ENCODE measurements around the gene COBL. TPM values are rescaled to one million over a fixed set of nuclear protein-coding genes. Genes with fewer than 3 reads are reported as not detected.
A peak's percentile ranks its signal among the peaks of the same experiment; 100 is the strongest.
"Not testable (repeated sequence)": the region's sequence is repeated elsewhere in the genome, so short reads cannot be mapped to it uniquely, and the experiment has no call there.

COBL gene
- total RNA-seq, 1 donor from 2014 or later = 17.0 TPM

- intact Hi-C loops (cut with DNase I) = no loop called here
- ATAC-seq = no peak
- DNase-seq (ENCODE audit: low spot score) = no peak
Observed at GRCh38 chr7:51228386-51228958, 88.1 kb downstream of the COBL start.

GRCh38 chr7:51227861-51228260, 88.7 kb downstream of the COBL start:
- DNase-seq (ENCODE audit: low spot score) = no peak
- intact Hi-C loops (cut with DNase I) = no loop called here
- ATAC-seq = no peak

GRCh38 chr7:51226916-51227535, 89.6 kb downstream of the COBL start:
- intact Hi-C loops (cut with DNase I) = no loop called here
- ATAC-seq (no peak), DNase-seq (ENCODE audit: low spot score) (no peak)

DNA sequence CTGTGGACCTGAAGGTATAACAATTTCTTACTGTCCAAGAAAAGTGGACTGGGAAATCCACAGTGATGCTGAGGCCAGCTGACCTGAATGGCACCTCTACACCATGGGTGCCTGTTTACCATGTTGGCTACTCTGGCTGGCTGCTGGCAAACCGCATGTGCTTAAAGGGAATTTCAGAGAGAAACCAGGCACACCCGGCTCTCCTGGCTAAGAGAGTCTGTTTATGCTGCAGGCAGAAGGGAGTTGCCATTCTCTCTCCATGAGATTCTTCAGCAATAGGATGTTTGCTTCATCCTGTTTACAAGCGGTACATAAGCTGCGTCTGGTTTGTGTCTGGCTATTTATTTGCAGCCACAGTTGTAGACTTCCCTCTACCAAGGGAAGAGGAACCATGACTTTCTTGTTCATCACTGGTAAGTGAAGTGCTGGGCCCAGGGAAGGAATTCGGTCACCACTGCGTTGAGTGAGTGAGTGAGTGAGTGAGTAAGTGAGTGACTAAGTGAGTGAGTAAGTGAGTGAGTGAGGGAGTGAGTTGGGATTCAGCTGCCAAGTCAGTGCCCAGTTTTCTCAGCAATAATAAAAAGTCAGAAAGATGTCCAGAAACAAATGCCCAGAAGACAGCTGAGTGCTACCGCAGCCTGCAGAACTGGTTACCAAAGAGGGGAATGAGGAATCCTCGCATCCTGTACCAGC, 90.4 kb downstream of the COBL start:
- ATAC-seq (no peak), DNase-seq (ENCODE audit: low spot score) (no peak)

DNA sequence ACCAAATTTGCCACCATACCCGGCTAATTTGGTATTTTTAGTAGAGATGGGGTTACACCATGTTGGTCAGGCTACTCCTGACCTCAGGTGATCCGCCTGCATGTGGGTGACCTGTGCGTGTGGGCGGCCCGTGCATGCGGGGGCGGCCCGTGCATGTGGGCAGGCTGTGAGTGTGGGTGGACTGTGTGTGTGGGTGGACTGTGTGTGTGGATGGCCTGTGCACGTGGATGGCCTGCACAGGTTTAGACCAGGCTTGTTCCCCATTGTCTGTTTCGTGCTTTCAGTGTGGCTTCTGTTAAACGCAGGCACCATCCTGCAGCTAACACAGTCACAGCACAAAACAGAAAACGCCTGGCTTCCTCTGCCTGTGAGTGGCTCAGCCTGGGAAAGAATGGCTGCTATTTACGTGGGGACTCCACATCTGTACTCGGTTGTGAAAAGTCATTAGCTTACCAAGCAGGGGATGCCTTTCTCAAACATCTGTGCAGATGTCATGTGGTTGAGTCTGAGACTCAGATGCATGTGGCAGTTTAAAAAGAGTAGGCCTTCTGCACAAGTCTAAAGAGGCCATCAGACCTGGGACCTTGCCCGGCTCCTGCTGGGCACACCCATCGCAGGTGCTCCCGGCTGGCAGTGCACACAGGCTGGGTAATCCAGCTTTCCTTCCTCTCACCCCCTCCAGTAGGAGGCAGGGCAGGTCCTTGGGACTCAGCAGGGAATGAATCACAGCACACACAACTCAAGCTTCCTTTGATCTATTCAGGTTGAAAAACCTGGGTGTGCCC, 91.6 kb downstream of the COBL start:
- ATAC-seq = no peak
- no peak for DNase-seq (ENCODE audit: low spot score)
- intact Hi-C loops (cut with DNase I) = no loop called here

More for the DNA sequence above, 90.4 kb downstream of the COBL start:
- intact Hi-C loops (cut with DNase I) = no loop called here

GRCh38 chr7:51223505-51223904, 93.1 kb downstream of the COBL start:
- ATAC-seq (no peak), DNase-seq (ENCODE audit: low spot score) (no peak)
- intact Hi-C loops (cut with DNase I) = no loop called here

DNA sequence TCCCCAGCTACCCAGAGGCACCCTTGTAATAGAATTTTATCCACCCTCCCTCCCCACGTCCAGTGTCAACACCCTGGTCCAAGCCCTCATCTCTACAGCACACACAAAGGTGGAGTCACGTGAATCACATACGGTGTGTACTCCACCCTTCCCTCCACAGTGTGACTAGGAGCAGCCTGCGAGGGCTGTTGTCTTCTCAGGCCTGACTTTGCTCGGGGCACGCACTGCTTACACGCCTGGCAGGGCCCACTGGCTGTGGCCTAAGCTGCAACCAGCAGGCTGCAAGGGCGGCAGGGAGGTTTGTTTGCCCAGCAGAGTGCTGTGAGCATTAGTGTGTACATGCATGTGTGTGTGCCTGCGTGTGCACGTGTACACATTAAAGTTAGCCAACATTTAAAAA, 93.7 kb downstream of the COBL start:
- intact Hi-C loops (cut with DNase I) = no loop called here
- DNase-seq (ENCODE audit: low spot score) (no peak), ATAC-seq (no peak)

GRCh38 chr7:51220226-51220625, 96.4 kb downstream of the COBL start:
- intact Hi-C loops (cut with DNase I) = no loop called here
- ATAC-seq (no peak), DNase-seq (ENCODE audit: low spot score) (no peak)

DNA sequence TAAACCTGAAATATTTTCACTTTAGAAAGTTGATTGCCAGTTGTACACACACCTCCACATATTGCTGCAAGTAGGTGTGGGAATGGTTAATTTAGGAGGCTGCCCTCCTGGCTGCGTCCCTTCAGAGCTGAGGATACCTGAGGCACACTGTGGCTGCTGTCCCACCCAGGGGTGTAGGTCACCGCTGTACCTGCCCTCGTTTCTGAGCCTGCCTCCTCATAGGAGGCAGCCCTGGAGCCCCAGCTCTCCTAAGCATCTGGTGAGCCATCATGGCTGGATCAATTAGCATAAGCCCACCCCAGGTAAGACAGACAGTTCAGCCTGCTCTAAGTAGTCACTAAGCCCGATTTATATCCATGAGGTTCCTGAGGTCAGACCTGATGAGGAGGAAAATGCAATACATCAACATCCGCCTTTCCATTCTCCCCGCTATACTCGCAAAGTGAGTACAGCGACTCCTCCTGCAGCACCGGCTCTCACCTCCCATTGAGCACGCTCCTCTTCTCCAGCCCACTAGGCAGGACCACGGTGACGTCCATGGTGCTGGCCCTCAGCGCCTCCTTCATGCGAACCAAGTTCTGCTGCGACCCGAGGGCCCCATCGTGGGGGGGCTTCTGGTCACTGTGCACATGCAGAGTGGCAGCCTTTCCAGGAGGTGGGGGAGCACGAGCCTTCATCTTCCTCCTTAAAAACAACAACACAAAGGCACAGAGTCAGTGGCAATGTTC, 97.2 kb downstream of the COBL start:
- intact Hi-C loops (cut with DNase I) = no loop called here
- DNase-seq (ENCODE audit: low spot score) (no peak), ATAC-seq (no peak)

- no peak for ATAC-seq
- intact Hi-C loops (cut with DNase I) = no loop called here
- DNase-seq (ENCODE audit: low spot score) = no peak
Observed at GRCh38 chr7:51217804-51218203, 98.8 kb downstream of the COBL start.

DNA sequence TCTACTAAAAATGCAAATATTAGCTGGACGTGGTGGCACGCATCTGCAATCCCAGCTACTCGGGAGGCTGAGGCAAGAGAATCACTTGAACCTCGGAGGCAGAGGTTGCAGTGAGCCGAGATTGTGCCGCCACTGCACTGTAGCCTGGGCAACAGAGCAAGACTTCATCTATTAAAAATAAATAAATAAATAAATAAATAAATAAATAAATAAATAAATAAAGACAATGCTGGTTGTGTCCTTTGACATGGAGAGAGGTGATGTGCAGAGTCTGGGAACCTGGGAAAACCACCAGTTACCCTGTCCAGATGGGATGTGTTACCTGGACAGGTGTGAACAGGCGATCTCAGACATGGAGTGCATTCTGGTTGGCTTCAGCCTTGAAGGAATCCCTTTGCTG, 102.5 kb downstream of the COBL start:
- no peak for ATAC-seq
- intact Hi-C loops (cut with DNase I) = no loop called here
- no peak for DNase-seq (ENCODE audit: low spot score)

DNA sequence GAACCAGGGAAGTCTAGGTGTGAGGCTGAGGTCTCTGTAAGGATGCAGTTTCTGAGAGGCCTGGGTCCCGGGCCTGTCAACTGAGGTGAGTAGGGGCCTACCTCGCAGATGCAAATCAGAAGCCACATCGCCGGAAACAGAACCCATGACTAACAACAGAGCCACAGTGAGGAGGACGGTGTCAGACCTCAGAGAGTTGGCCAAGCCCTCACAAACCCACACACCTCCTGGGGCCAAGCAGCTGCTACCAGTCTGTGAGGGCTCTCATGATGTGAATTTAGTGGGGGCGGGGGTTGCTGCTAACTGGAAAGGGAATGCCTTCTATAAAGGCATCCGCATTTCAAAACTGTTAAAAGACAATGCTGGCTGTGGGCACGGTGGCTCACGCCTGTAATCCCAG, 103.0 kb downstream of the COBL start:
- intact Hi-C loops (cut with DNase I) = no loop called here
- no peak for DNase-seq (ENCODE audit: low spot score)
- no peak for ATAC-seq

DNA sequence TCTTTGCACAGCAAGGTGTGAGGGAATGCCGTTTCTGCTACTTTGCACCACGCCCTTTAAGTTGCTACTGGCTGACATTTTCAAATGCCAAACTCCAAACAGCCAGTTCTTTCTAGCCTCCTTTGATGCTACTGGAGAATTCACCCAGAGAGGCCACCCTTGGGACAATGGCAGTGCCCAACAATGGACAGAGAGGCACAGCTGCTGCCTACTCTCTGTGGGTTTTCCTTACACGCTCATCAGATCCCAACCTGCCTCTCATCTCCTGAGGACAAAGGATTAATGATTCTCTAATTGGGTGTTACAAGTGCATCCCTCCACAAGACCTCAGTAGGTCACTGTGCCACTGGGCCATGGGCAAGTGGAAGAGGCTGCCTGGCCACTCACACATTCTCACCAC, 105.8 kb downstream of the COBL start:
- intact Hi-C loops (cut with DNase I) = no loop called here
- DNase-seq (ENCODE audit: low spot score) (no peak), ATAC-seq (no peak)

DNA sequence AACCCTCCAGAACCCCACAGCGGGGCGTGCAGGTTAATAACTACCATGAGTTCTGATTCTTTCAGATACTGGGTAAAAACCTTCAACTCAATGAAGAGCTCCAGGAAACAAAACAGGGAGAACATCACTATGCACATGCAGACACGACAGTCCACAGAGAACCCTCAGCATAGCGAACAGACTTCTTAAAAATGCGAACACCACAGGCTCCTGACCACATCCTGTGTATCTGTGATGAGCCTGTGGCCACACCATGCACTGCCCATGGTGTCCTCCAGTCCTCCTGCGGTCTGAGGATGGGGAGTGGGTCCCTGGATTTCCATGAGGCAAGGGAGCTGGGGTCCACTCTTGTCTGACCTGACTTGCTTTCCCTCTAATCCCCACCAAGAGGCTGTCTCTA, 107.2 kb downstream of the COBL start:
- intact Hi-C loops (cut with DNase I) = no loop called here
- DNase-seq (ENCODE audit: low spot score) (no peak), ATAC-seq (no peak)

GRCh38 chr7:51208125-51208524, 108.5 kb downstream of the COBL start:
- DNase-seq (ENCODE audit: low spot score); ATAC-seq; intact Hi-C loops (cut with DNase I): not testable (repeated sequence)

DNA sequence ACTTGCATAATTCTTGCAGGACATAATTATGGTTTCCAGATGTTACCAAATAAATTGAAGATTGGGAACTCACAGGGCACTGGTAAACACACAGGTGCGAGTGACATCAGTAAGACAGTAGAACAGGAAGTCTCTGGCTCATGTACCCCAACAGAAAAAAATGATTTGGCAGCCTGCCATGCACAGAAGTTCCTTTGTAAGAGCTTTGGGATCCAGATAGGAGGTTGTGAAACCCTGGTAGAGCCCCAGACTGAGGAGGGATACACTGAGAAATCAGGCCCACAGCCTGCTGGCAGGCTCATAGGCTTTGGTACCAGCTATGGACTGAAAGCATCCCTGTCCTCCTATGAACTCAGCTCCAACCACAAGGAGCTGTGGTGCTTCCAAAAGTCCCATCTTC, 118.0 kb downstream of the COBL start:
- intact Hi-C loops (cut with DNase I) = no loop called here
- ATAC-seq = no peak
- DNase-seq (ENCODE audit: low spot score) = no peak

DNA sequence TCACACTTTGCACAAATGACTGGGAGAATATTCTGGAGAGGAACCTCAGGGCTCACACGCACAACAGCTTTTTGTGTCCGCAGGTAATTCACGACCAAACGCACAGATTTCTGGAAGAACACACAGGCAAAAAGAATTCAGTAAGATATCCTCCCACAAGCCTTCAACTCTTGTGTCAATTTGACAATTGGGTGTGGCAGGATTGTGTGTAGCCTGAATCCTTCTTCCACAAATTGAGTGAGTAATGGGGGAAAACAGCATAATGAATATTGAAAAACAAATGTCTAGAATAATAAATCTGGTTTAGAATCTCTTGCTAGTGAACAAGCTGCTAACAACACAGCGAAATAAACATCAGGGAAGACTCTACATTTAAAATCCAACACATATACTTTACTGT, 125.6 kb downstream of the COBL start:
- intact Hi-C loops (cut with DNase I) = no loop called here
- no peak for DNase-seq (ENCODE audit: low spot score)

GRCh38 chr7:51189777-51190176, 126.8 kb downstream of the COBL start:
- DNase-seq (ENCODE audit: low spot score) (no peak), ATAC-seq (no peak)
- intact Hi-C loops (cut with DNase I) = loop anchor here (10.0 kb wide), 1 partner anchor 175 kb away; no protein-coding TSS in a partner anchor

More for the DNA sequence above, 125.6 kb downstream of the COBL start:
- no peak for ATAC-seq

DNA sequence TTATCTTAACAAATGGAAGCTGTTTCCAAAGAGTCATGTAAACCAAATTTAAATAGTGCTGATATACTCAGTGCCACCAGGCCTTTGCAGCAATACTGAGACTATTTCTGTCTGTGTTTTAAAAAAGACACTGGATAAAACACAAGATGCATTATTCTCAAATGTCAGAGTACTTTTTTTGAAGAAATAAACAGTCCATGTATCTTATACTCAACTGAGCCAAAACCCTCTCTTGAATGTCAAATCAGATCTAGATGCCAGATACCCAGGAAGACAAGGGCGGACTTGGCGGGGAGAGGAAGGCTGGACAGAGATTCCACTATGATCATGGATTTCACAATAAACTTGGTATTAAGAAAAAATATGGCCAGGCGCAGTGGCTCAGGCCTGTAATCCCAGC, 127.6 kb downstream of the COBL start:
- no peak for DNase-seq (ENCODE audit: low spot score)
- intact Hi-C loops (cut with DNase I) = loop anchor here (10.0 kb wide), 1 partner anchor 176 kb away; no protein-coding TSS in a partner anchor
- ATAC-seq = peak; percentile 52
